ENCODE data around the gene COLGALT1.

COLGALT1 gene

GRCh38 chr19:17618281-17618903 lies 62.9 kb downstream of the COLGALT1 start:
- in situ Hi-C loops (cut with MboI; ENCODE audit: low sequenced_read_pairs): no loop called here

DNA sequence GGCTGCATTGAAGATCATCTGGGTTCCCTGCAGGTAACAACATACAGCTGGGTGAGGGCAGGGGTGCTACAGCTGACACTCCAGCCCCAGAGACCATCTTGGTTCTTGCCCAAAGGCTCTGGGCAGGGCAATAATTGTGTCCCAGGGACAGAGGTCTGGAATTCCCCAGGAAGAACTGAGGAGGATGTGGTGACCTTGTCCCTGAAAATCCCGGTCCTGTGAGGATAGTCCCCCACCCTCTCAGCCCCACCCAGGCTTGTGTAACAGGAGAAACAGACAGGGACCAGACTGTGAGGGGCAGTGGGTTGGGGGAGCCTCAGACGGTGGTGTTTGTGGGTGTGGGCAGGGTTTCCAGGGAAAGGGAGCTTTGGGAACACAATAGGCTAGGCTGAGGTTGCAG lies 63.5 kb downstream of the COLGALT1 start:
- in situ Hi-C loops (cut with MboI; ENCODE audit: low sequenced_read_pairs): no loop called here

DNA sequence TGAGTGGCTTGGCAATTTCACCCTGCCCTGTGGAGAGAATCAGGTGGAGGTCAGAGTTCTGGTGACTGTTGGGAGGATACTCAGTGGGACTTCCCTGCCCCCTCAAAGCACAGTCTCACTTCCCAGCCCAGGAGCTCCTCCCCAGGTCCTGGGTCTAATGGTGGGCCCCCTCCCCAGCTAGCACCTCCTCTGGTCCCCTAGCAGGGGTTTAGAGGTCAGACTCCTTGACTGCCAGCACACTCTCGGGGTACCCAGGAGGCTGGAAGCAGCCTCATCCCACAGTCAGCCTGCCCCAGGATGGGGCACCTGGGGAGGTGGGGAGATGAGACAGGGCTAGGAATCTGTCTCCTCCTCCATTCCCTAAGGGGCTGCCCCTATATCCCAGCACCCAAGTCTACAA lies 65.2 kb downstream of the COLGALT1 start:
- in situ Hi-C loops (cut with MboI; ENCODE audit: low sequenced_read_pairs): no loop called here

DNA sequence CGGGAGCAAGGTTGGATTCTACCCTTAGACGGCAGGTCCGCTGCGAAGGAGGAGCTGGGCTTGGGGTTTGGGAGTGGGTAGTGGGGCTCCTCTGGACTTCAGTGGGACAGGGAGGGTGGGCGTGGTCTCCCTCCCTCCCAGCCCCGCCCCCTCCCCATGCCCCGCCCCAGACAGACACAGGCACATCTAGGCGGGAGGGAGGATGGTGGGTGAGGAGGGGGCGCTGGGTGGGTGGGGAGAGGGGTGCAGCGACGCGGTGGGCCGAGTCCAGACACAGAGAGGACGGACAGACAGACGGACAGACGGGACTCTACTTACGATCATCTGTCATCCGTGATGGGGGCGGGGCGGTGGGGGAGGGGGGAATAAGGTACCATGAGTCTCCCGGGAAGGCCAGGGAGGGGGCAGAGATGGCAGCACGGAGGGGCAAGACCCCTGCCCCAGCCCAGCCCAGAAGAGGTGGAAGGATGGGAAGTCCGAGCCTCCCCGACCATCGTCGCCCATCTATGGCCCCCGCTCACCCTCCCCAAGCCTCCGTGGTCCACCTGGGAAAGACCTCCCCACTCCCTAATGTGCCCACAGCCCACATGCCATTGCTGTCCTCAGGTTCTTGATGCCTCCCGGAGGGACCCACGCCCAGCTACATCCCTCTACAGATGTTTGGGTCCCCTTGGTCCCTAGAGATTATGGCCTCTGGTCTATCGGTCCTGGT lies 67.9 kb downstream of the COLGALT1 start:
- in situ Hi-C loops (cut with MboI; ENCODE audit: low sequenced_read_pairs): no loop called here

GRCh38 chr19:17624314-17624991 lies 69.0 kb downstream of the COLGALT1 start:
- in situ Hi-C loops (cut with MboI; ENCODE audit: low sequenced_read_pairs): no loop called here

- in situ Hi-C loops (cut with MboI; ENCODE audit: low sequenced_read_pairs): no loop called here
Observed at GRCh38 chr19:17625043-17625442, 69.6 kb downstream of the COLGALT1 start.

- in situ Hi-C loops (cut with MboI; ENCODE audit: low sequenced_read_pairs): no loop called here
Observed at GRCh38 chr19:17625980-17626379, 70.5 kb downstream of the COLGALT1 start.

- in situ Hi-C loops (cut with MboI; ENCODE audit: low sequenced_read_pairs): no loop called here
Observed at GRCh38 chr19:17626456-17627015, 71.1 kb downstream of the COLGALT1 start.

- in situ Hi-C loops (cut with MboI; ENCODE audit: low sequenced_read_pairs): no loop called here
Observed at GRCh38 chr19:17627161-17627560, 71.7 kb downstream of the COLGALT1 start.

DNA sequence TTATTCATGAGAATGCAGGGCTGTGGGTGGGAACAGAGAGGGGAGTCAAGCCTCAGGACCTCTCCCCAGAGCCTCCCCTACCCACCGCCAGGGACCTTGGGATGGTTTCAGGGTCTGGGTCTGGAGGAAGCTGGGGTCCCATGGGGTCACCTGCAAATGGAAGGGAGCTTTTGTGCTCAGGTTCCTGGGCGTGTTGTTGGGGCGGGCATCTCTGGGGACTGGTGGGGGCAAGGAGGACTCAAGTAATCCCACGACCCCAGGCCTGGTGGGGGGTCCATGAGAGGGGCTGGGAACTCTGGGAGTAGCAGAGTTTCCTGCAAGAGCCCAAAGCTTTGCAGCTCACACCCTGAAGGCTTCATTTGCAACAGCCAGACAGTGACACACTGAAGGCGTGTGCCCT lies 72.5 kb downstream of the COLGALT1 start:
- in situ Hi-C loops (cut with MboI; ENCODE audit: low sequenced_read_pairs): no loop called here

- in situ Hi-C loops (cut with MboI; ENCODE audit: low sequenced_read_pairs): no loop called here
Observed at GRCh38 chr19:17629760-17630159, 74.3 kb downstream of the COLGALT1 start.

GRCh38 chr19:17632577-17632976 lies 77.1 kb downstream of the COLGALT1 start:
- in situ Hi-C loops (cut with MboI; ENCODE audit: low sequenced_read_pairs): no loop called here

All from HL-60/S4 treated with phorbol 12-myristate 13-acetate at 8.2 ng/mL for 4 days and 3 days (cell line).